HepG2 (cell line): ENCODE data around the gene SYCP2L. TPM values are rescaled to one million over a fixed set of nuclear protein-coding genes. Genes with fewer than 3 reads are reported as not detected.

Experiments used
- FOXA1 ChIP-seq, 2 experiments: fragments of 450-650 bp in 1 of 2; sonication (generic) in 1 of 2; formaldehyde crosslinking in 1 of 2; IDR thresholded peaks; 2 replicates each; pipeline versions ENCODE4 v1.4.0 to v1.6.1; 2016 to 2020; ENCODE audit warnings: missing genetic modification reagents in 1 of 2
- FOXK1 ChIP-seq: sonication (generic); formaldehyde crosslinking; IDR thresholded peaks from 2 replicates; pipeline ENCODE4 v1.4.0; 2020; ENCODE audit warnings: low read depth, missing genetic modification reagents, borderline replicate concordance
- IKZF4 ChIP-seq: sonication (generic); formaldehyde crosslinking; IDR thresholded peaks from 2 replicates; pipeline ENCODE4 v1.5.1; 2020; ENCODE audit warnings: borderline replicate concordance, mild to moderate bottlenecking, low read depth, missing genetic modification reagents; ENCODE audit errors: not compliant biosample characterization
- PPARG ChIP-seq: conservative IDR thresholded peaks from 2 replicates; pipeline ENCODE4 v1.6.1; 2016; ENCODE audit warnings: missing biosample characterization, missing genetic modification reagents
- SAP130 ChIP-seq: IDR thresholded peaks from 2 replicates; pipeline ENCODE4 v1.6.1; 2016; ENCODE audit warnings: low read depth
- SIN3A ChIP-seq: IDR thresholded peaks from 2 replicates; pipeline ENCODE4 v1.6.1; 2011; ENCODE audit warnings: low read depth, mild to moderate bottlenecking, control low read depth, low read length, borderline replicate concordance
- TRAFD1 ChIP-seq: sonication (generic); formaldehyde crosslinking; IDR thresholded peaks from 2 replicates; pipeline ENCODE4 v1.5.1; 2020; ENCODE audit warnings: missing genetic modification reagents, mild to moderate bottlenecking, borderline replicate concordance
- ZNF280D ChIP-seq: sonication (generic); formaldehyde crosslinking; IDR thresholded peaks from 2 replicates; pipeline ENCODE4 v1.5.1; 2020; ENCODE audit warnings: mild to moderate bottlenecking, missing genetic modification reagents
- ZNF552 ChIP-seq: sonication (generic); formaldehyde crosslinking; IDR thresholded peaks from 2 replicates; pipeline ENCODE4 v1.9.0; 2022; ENCODE audit warnings: missing genetic modification reagents, mild to moderate bottlenecking, borderline replicate concordance
- polyA plus RNA-seq, 8 experiments: library from polyadenylated mRNA; depleted of rRNA in 3 of 8; stranded (reverse) in 7 of 8; unstranded in 1 of 8; fragments of >200 nt; fragmentation: Illumina TruSeq in 4 of 8; extraction: Trizol in 4 of 8; gene quantifications; 2 replicates each; pipeline versions ENCODE4 v1.2.1 to v1.2.3, GENCODE V29; 2011 to 2016; ENCODE audit warnings: low read depth in 4 of 8, missing spikeins in 1 of 8, mixed read lengths in 1 of 8; ENCODE audit not compliant: insufficient read depth in 1 of 8
- total RNA-seq, 5 experiments: library from RNA; depleted of rRNA; stranded (reverse); fragments of >200 nt; fragmentation: Illumina TruSeq; extraction: Trizol; gene quantifications; 2 replicates each; pipeline ENCODE4 v1.2.3, GENCODE V29; 2016; ENCODE audit warnings: low read depth in 1 of 5
- TF ChIP-seq, protein P1 (sequence below), 2 experiments: sonication (generic) in 1 of 2; formaldehyde crosslinking in 1 of 2; IDR thresholded peaks; 2 replicates each; pipeline versions ENCODE4 v1.6.1 to v1.9.0; 2014 to 2022; ENCODE audit warnings: antibody characterized with exemption in 1 of 2, borderline replicate concordance in 1 of 2, inconsistent platforms in 1 of 2, low read depth in 1 of 2, missing genetic modification reagents in 1 of 2
- TF ChIP-seq, protein P2 (sequence below): sonication (generic); formaldehyde crosslinking; IDR thresholded peaks from 2 replicates; pipeline ENCODE4 v1.5.0; 2020; ENCODE audit warnings: mild to moderate bottlenecking, low read depth, missing genetic modification reagents, borderline replicate concordance
- TF ChIP-seq, protein P3 (sequence below): sonication (generic); formaldehyde crosslinking; IDR thresholded peaks from 2 replicates; pipeline ENCODE4 v1.4.0; 2020; ENCODE audit warnings: missing genetic modification reagents
- TF ChIP-seq, protein P4 (sequence below): sonication (generic); formaldehyde crosslinking; IDR thresholded peaks from 2 replicates; pipeline ENCODE4 v1.9.0; 2022; ENCODE audit warnings: missing genetic modification reagents, mild to moderate bottlenecking, borderline replicate concordance

SYCP2L gene
- total and polyA plus RNA-seq, 2 of the 13 experiments (the other 11 are each of a cell fraction or from before 2014, with no cell fraction given) = 0.22 to 0.54 TPM

- TF ChIP-seq, protein P1, sequence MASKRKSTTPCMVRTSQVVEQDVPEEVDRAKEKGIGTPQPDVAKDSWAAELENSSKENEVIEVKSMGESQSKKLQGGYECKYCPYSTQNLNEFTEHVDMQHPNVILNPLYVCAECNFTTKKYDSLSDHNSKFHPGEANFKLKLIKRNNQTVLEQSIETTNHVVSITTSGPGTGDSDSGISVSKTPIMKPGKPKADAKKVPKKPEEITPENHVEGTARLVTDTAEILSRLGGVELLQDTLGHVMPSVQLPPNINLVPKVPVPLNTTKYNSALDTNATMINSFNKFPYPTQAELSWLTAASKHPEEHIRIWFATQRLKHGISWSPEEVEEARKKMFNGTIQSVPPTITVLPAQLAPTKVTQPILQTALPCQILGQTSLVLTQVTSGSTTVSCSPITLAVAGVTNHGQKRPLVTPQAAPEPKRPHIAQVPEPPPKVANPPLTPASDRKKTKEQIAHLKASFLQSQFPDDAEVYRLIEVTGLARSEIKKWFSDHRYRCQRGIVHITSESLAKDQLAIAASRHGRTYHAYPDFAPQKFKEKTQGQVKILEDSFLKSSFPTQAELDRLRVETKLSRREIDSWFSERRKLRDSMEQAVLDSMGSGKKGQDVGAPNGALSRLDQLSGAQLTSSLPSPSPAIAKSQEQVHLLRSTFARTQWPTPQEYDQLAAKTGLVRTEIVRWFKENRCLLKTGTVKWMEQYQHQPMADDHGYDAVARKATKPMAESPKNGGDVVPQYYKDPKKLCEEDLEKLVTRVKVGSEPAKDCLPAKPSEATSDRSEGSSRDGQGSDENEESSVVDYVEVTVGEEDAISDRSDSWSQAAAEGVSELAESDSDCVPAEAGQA (IDR thresholded peaks at IDR 0.05; ENCODE audit: low read depth) = no peak
- TF ChIP-seq, protein P1 (CRISPR knock-in tag; IDR thresholded peaks at IDR 0.05; ENCODE audit: borderline replicate concordance) = 0 out of 2 replicates have a peak, but pooled peaks have one; percentile 43
- TF ChIP-seq PPARG (CRISPR knock-in tag) = peak; percentile 35; the same call in 1 of the 2 replicates
- no peak for TF ChIP-seq SIN3A
- TF ChIP-seq, protein P2, sequence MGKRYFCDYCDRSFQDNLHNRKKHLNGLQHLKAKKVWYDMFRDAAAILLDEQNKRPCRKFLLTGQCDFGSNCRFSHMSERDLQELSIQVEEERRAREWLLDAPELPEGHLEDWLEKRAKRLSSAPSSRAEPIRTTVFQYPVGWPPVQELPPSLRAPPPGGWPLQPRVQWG (CRISPR knock-in tag) = no peak
- peak; percentile 87 for TF ChIP-seq SAP130 (CRISPR knock-in tag)
- TF ChIP-seq FOXK1 = peak; percentile 95
- TF ChIP-seq, protein P3, sequence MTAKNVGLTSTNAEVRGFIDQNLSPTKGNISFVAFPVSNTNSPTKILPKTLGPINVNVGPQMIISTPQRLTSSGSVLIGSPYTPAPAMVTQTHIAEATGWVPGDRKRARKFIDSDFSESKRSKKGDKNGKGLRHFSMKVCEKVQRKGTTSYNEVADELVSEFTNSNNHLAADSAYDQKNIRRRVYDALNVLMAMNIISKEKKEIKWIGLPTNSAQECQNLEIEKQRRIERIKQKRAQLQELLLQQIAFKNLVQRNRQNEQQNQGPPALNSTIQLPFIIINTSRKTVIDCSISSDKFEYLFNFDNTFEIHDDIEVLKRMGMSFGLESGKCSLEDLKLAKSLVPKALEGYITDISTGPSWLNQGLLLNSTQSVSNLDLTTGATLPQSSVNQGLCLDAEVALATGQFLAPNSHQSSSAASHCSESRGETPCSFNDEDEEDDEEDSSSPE (CRISPR knock-in tag) = no peak
- TF ChIP-seq IKZF4 (CRISPR knock-in tag) = no peak
- no peak for TF ChIP-seq TRAFD1
- TF ChIP-seq, protein P4, sequence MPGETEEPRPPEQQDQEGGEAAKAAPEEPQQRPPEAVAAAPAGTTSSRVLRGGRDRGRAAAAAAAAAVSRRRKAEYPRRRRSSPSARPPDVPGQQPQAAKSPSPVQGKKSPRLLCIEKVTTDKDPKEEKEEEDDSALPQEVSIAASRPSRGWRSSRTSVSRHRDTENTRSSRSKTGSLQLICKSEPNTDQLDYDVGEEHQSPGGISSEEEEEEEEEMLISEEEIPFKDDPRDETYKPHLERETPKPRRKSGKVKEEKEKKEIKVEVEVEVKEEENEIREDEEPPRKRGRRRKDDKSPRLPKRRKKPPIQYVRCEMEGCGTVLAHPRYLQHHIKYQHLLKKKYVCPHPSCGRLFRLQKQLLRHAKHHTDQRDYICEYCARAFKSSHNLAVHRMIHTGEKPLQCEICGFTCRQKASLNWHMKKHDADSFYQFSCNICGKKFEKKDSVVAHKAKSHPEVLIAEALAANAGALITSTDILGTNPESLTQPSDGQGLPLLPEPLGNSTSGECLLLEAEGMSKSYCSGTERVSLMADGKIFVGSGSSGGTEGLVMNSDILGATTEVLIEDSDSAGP (CRISPR knock-in tag) = no peak
- TF ChIP-seq ZNF552 (CRISPR knock-in tag) = no peak
- peak; percentile 95 for TF ChIP-seq ZNF280D
- TF ChIP-seq FOXA1 (IDR thresholded peaks at IDR 0.05) = no peak
- TF ChIP-seq FOXA1 (CRISPR knock-in tag; IDR thresholded peaks at IDR 0.05) = no peak
These were observed 70.6 kb downstream of the SYCP2L start (continued) for GRCh38 chr6:10957414-10957886.
